HPDE6-E6E7 (cell line): Measurements from ENCODE around the gene PAFAH1B1.
"Not testable (repeated sequence)": the region's sequence is repeated elsewhere in the genome, so short reads cannot be mapped to it uniquely, and the experiment has no call there.

Experiments
- DNase-seq: peaks from one replicate; pipeline ENCODE4 v3.0.0; 2011; ENCODE audit warnings: missing footprints; ENCODE audit errors: extremely low spot score

PAFAH1B1 gene

DNA sequence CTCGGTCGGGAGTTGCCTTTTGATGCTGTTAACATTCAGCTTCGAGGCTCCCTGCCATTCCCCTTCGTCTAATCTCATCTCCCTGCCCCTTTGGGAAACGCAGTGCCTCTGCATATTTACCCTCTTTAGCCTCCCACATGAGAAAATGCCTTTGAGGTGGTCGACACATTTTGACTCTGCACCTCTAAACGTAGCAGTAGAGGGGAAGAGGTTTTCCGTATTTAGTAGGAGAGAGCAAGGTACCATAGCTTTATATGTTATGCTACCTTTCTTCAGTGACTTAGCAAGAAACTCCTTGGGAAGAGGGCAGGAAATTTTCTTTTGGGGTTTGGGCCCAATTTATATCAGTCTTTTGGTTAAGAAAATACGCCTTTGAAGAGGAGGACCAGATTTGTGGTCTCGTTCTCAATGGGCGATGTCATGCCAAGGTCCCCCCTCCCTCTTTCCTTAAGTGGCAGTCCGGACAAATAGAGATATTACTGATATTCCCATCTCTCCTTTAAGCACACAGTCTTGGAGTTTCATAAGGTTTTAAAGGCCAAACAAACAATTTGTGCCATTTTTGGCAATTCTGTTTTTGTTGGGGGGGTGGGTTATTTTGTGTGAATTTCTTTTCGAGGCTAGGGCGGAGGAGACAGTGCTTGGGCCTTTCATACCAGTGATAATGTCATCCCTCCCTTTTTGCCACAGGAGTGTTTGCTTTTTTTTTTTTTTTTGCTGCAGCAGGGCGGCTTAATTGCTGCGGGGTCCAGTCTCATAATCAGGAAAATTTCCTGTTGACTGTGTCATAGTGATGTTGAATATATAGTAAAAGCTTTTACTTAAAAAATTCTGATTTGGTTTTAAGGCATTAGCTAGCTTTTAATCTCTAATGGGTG is 1.5 kb downstream of the PAFAH1B1 start:
- DNase-seq, result no peak

DNA sequence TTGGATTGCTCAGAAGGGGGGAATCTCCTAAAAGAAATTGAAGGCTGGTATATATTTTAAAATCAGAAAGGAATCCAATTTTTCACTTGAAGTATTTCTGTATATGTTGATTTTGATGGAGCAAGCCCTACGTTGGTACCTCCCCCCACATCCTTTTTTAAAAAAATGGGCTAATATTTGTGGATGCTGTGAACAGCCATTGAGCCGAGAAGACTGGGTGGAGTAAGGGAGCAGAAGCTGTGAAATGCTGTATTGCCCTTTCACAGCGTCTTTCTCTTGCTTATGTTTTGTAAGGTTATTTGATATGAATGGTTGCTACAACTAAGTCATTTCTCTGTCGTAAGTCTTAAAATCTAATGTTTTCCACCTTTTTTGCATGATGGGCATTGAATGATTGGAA is 2.3 kb downstream of the PAFAH1B1 start:
- no peak for DNase-seq

DNA sequence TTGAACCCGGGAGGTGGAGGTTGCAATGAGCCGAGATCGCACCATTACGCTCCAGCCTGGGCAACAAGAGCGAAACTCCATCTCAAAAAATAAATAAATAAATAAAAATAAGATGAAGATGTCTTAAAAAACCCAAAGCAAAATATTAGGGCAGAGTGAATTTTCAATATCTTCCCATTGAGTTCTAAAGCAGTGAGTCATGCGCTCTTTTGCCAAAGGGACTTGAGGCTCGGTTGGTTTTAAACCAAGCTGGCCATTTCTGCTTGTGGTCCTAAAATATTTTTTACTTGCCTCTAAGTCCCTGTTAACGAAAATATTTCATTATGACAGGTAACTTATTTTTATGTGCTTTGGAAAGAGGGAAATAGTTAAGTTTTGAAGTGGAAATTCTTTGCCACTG is 4.7 kb downstream of the PAFAH1B1 start:
- no peak for DNase-seq

DNA sequence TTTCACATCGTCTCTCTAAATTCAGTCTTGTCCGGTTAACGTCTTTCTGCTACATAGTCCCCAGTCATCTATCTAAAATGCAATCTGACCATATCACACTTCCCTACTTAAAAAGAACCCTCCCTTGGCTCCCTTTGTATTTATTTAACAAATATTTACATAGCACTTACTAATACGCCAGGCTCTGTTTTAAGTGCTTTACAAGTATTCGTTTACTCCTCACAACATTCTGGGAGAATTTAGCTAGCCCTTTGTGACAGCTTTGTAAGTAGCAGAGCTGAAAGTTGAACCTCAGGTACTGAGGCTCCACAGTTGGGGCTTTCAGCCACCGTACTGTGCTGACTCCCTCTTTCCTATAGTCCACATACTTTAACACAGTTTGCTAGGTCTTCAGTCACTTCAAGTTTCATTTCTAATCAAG is 9.2 kb downstream of the PAFAH1B1 start:
- DNase-seq, result no peak

DNA sequence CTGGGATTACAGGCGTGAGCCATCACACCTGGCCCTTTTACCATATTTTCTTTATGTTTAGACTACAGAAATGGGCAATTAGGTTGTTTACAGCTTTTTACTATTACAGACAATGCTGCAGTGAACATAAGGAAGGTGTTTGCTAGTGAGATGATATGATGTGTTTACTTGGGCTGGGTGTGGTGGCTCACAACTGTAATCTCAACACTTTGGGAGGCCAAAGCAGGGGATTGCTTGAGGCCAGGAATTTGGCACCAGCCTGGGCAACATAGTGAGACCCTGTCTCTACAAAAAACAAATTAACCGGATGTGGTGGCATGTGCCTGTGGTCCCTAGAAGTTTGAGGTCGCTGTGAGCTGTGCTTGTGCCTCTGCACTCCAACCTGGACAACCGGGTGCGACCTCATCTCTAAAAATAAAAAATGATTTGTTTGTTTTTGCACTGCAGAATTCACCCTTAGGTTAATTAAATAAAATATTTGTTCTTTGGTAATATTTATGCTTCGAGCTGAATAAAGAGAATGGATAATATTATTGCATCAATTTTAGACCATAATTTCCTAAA is 15.0 kb downstream of the PAFAH1B1 start:
- DNase-seq, result no peak

DNA sequence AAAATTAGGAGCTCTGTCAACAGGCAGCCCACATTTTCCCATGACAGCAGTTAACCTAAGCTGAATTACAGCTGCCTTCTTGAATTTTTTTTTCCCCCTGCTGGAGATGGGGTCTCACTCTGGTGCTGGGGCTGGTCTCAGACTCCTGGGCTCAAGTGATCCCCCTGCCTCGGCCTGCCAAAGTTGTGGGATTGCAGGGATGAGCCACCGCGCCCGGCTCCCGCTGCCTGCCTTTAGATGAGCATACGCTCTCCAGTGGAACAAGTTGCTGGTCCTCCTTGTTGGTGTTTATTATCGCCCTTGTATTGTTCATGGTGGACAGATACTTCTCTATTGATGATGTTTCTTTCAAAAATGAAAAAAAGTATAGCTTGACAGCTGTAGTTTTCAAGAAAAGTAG is 15.6 kb downstream of the PAFAH1B1 start:
- DNase-seq, result no peak

DNA sequence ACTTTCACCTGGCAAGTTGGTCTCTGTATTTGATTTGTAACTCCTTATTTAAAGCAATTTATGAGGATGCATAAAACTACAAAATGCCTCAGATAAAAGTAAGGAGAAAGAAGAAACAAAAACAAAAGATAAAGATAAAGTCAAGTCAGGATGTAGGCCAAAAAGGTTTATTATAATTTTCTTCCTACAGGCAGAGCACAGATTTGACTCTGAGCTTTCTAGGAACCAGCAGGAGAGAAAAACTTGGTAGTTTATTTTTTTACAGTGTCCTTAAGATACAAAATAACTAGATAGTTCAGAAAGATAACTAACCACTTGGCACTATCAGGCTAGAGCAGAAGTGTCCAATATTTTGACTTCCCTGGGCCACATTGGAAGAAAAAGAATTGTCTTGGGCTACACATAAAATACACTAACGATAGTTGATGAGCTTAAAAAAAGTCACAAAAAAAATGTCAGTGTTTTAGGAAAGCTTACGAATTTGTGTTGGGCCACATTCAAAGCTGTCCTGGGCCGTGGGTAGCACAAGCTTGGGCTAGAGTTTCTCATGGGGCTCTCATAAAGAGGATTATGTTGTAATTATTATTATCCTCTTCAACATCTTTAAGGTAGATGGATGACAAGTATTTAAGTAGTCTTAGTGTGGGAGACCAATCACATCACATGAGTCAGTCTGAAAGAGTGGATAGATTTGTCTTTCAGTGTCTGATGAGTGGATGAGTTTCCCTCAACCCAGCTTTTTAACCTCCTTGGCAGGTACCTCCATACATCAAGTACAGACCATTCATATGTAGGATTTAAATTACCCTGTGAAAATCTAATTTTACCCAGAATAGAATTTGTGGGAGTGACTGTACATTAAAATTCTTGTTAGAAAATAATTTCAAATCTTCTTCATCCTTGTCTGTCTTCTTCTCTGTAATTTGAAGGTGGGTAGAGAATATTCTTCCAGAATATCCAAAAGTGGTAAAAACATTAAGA is 17.0 kb downstream of the PAFAH1B1 start:
- no peak for DNase-seq

DNA sequence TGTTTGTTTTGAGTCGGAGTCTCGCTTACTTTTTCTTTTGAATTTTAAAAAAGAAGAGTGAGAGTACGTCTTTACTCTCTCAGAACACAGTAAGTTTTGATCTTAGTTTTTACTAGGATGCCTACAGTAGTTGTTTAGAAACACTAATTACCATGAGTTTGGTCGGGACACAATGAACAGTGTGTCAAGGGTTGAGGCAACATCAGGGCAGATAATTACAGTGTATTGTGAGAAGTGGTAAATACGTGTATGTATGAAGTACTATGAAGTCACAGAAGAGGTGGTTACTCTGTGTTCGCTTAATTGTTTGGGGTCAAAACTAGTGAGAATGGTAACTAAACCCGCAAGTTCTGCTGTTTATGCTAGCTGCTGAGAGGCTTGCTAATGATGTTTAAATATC is 18.2 kb downstream of the PAFAH1B1 start:
- DNase-seq, result no peak

DNA sequence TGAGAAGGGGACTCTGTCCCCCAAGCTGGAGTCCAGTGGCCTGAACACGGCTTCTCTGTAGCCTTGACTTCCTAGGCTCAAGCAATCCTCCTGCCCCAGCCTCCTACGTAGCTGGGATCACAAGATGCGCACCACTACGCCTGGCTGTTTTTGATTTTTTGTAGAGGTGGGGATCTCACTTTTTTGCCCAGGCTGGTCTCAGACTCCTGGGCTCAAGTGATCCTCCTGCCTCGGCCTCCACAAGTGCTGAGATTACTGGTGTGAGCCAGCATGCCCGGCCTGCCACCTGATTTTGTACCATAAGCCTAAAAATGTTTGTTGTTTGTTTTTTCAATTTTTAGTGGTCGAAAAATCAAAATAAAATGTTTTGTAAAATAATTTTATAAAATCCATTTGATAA is 19.2 kb downstream of the PAFAH1B1 start:
- DNase-seq, result no peak

DNA sequence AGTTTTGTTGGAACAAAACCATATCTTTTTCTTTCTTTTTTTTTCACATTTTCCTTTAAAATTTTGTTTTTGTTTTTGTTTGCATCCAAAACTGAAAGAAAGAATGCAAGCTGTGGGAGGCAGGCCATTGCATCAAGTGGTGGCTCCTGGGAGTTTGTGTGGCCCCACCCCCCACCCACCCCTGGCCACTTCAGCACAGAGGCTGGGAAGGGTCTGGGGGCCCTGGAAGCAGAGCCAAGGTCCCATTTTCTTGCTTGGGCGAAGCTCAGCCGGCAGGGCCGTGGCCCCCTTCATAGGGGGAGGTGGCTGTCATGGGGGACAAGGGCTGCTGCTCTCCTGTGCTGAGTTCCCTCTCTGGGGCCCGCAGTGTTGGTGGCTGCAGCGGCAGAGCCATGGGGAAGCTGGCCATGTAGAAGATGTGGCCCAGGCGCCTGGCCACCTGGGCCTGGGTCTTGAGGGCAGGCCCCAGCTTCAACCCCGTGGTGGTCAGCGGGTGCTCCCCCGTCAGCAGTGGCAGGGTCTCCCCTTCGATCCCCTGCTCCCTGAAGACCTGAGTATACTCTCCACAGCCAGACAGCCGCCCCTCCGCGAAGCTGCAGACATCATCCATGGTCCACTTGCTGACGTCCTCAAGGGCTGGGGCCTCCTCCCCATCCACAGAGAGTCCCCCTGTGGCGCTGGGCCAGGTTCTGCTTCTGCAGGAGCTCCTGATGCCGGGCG is 19.8 kb downstream of the PAFAH1B1 start:
- no peak for DNase-seq

DNA sequence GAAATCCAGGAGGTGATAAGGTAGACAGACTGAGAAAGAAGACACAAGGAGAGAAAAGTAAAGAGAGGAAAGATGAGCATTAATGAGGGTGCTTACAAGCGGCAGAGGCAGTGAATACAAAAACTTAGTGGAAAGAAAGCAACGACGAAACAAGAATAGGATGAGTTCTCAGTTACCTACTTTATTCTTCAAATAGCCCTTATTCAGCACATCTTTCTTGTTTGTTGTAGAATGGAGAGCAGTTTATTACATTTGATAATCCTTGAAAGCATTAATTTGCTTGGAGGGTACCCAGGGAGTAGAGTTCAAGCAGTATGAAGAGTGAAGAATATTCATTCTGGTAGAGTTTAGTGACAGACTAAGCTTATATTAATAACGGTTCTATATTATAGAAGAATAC is 22.4 kb downstream of the PAFAH1B1 start:
- DNase-seq, result no peak

DNA sequence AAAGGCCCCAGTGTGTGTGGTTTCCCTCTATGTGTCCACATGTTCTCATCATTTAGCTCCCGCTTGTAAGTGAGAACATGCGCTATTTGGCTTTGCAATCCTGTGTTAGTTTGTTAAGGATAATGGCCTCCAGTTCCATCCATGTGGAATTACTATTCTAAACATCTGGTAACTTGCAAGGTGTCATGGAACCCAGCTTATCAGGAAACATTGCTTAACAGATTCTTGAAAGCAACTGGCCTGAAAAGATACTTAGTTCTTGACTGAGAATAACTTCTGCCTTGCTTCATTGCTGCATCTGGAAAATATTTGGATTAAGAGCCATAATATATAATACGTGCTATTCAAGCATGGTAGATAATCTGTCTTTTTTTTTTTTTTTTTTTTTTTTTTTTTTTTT is 27.8 kb downstream of the PAFAH1B1 start:
- no peak for DNase-seq

DNA sequence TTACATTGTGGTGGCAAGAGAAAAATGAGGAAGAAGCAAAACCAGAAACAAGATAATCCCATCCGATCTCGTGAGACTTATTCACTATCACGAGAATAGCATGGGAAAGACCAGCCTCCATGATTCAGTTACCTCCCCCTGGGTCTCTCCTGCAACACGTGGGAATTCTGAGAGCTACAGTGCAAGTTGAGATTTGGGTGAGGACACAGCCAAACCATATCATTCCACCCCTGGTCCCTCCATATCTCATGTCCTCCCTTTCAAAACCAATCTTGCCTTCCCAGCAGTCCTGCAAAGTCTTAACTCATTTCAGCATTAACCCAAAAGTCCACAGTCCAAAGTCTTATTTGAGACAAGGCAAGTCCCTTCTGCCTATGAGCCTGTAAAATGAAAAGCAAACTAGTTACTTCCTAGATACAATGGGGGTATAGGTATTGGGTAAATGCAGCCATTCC is 28.5 kb downstream of the PAFAH1B1 start:
- DNase-seq, result not testable (repeated sequence)

DNA sequence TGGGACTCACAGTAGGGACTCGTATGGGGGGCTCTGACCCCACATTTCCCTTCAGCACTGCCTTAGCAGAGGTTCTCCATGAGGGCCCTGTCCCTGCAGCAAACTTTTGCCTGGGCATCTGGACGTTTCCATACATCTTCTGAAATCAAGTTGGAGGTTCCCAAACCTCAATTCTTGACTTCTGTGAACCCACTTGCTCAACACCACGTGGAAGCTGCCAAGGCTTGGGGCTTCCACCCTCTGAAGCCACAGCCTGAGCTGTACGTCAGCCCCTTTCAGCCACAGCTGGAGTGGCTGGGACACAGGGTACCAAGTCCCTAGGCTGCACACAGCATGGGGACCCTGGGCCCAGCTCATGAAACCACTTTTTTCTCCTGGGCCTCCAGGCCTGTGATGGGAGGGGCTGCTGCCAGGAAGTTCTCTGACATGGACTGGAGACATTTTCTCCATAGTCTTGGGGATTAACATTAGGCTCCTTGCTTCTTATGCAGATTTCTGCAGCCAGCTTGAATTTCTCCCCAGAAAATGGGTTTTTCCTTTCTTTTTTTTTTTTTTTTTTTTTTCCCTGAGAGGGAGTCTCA is 29.4 kb downstream of the PAFAH1B1 start:
- not testable (repeated sequence) for DNase-seq

DNA sequence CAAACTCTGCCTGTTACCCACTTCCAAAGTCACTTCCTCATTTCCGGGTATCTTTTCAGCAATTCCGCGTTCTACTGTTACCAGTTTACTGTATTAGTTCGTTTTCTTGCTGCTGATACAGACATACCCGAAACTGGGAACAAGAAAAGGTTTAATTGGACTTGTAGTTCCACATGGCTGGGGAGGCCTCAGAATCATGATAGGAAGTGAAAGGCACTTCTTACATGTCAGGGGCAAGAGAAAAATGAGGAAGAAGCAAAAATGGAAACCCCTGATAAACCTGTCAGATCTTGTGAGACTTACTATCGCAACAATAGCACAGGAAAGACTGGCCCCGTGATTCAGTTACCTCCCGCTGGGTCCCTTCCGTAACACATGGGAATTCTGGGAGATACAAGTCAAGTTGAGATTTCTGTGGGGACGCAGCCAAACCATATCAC is 30.9 kb downstream of the PAFAH1B1 start:
- no peak for DNase-seq

DNA sequence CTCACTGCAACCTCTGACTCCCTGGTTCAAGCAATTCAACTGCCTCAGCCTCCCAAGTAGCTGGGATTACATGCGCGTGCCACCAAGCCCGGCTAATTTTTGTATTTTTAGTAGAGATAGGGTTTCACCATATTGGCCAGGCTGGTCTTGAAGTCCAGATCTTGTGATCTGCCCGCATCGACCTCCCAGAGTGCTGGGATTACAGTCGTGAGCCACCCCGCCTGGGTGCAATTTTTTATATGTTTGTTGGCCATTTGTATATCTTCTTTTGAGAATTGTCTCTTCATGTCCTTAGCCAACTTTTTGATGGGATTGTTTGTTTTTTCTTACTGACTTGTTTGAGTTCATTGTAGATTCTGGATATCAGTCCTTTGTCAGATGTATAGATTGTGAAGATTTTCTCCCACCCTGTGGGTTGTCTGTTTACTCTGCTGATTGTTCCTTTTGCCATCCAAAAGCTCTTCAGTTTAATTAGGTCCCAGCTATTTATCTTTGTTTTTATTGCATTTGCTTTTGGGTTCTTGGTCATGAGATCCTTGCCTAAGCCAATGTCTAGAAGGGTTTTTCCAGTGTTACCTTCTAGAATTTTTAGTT is 33.3 kb downstream of the PAFAH1B1 start:
- DNase-seq, result not testable (repeated sequence)

DNA sequence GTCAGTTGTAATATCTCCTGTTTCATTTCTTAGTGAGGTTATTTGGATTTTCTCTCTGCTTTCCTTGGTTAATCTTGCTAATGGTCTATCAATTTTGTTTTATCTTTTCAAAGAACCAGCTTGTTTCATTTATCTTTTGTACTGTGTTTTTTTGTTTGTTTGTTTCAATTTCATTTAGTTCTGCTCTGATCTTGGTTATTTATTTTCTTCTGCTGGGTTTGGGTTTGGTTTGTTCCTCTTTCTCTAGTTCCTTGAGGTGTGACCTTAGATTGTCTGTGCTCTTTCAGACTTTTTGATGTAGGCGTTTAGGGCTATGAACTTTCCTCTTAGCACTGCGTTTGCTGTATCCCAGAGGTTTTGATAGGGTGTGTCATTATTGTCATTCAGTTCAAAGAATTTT is 35.5 kb downstream of the PAFAH1B1 start:
- not testable (repeated sequence) for DNase-seq

DNA sequence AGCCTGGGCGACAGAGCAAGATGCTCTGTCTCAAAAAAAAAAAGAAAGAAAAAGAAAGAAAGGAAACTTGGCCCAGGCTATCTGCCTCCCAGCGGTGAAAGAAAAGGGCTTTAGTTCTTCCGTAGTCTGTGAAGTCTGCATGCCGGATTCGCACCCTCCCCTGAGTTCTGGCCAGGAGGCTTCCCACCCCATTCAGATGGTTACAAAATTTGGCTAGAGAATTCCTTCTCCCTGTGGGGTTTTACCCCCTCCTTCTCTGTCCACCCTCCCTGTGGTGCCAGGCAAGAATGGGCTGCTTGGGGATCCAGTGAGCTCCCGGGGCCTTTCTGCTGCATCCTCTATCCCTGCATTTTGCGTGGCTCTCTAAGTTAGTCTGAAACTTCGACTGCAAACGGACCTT is 37.8 kb downstream of the PAFAH1B1 start:
- no peak for DNase-seq

DNA sequence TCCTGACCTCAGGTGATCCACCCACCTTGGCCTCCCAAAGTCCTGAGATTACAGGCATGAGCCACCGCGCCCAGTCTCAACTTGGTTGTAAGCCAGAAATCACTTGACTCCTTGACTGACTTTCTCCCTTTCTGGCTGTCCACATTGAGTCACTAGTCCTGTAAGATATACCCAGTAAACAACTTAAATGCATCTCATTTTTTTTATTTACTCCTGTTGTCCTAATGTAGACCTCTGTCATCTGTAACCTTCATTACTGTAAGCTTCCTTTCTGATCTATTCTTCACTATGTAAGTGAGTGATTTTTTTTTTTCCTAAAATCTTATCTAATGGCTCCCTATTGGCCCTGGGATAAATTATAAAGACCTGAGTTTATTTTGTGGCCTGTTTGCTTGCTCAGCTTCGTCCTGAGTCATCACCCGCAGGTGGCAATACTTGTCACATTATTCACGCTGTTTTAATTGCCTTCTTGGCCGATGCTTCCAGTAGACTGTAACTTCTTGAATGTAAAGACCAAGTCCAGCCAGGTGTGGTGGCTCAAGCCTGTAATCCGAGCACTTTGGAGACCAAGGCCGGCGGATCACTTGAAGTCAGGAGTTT is 41.0 kb downstream of the PAFAH1B1 start:
- peak; percentile 79 for DNase-seq

DNA sequence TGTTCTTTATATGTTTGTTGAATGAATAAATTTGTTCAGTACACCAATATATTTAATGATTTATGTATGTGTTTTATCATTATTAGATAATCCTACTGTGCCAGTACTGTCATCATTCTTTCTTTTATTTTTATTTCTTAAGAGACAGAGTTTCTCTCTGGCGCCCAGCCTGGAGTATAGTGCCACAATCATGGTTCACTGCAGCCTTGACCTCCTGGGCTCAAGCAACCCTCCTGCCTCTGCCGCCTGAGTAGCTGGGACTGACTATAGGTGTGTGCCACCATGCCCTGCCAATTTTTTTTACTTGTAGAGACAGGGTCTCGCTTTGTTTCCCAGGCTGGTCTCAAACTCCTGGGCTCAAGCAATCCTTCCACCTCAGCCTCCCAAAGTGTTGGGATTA is 41.8 kb downstream of the PAFAH1B1 start:
- no peak for DNase-seq
